HG03064 (cell line): ENCODE measurements around the gene CIAO3.
A peak's percentile ranks its signal among the peaks of the same experiment; 100 is the strongest.

Experiments used
- ATAC-seq: cut with Tn5 transposase; IDR thresholded peaks from one replicate; pipeline ENCODE4 v1.9.1; 2021; ENCODE audit warnings: low read depth; ENCODE audit not compliant: unreplicated experiment

Gene CIAO3

DNA sequence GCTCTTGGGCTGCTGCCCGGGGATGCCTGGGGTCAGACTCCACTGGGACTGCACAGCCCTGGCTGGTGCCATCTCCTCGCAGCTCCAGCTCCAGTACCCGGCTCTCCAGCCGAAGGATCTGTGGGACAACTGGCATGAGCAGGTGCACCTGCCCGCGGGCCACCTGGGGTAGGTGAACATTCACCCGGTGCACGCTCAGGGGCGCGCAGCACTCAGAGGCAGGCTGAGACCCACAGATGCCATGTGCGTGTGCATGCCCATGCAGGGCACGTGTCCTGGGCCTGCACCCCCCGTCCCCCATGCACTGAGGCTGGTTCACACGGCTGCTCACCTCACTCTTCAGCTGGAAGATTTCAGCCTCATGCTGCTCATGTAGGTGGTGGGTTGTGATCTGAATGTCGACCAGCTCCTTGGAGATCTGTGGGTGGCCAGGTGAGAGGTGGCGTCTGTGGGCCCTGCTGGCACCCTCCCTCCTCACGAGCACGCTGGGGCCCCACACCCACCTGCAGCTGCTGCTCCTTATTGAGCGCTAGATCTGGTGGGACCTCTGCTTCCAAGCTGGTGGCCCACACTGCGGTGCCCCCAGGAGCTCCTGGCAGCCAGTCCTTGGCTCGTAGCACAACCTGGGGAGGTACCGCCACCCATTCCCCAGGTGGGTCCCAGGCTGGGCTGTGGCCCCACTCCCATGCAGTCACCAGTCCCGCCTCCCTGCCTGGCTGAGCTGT, 15.2 kb downstream of the CIAO3 start:
- no peak for ATAC-seq

DNA sequence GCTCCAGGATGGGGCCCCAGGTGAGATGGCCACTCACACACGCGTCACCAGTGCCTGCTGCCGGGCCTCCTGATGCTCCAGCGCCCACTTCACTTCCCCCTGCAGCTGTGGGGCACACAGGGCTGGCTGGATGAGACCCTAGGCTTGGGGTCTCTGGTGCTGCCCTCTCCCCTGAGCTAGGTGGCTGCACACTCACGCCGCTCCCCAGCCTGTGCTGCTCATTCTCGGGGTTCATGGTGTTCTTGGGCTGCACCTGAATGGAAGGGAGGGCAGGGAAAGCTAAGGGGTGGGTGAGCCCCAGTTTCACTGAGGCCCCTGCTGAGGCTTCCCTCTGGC, 15.8 kb downstream of the CIAO3 start:
- no peak for ATAC-seq

DNA sequence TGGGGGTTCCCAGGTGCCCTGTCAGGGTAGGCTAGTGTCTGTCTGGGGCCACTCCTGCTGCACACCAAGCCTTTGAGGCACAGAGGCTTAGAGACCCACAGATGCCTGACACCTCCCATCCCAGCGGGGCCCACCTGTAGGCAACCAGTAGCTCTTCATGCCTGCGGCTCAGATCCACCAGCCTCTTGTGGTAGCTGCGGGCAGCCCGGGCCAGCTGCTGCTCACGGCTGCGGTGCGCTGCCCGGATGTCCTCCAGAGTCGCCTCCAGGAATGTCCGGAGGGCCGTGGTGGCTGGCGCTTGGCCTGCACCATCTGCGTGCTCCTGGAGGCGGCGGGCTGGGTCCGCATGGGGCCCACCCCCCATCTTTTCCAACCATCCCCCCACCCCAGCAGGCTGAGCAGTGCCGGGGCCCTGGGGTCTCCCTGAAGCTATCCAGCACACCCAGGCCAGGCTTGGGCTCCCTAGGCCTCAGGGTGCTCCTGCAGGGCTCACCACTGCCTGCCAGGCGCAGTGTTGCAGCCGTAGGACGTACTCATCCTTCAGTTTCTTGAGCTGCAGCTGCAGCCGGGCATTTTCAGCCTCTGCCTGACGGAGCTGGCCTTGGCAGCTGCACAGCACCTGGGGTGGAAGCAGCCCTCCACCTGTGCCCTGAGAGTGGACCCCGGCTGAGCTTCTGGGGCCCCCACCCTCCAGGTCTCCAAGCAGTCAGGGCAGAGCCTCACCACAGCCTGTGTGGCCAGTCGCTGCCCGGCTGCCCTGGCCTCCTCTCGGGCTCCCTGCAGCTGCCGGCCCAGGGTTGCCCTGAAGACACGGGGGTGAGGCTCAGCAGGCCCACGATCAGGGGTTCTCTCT, 16.4 kb downstream of the CIAO3 start:
- ATAC-seq: no peak

DNA sequence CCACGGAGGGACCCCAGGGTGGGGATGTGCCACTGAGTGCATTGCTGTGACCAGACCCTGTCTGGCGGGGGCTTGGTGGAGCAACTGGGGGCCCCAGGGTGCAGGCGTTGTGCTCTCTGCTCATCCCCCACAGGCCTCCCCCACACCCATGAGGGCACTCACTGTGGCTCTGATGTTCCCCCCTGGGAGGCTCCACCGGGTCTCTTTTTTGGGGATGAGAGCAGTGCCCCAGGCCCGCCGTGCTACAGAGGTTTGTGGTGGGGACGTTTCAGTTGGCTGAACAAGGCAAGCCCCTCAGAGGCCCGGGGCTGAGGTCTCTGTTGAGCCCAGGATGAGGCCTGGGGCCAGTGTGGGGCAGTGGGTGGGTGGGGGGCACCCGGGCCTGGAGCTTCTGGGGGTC, 17.1 kb downstream of the CIAO3 start:
- ATAC-seq: no peak

DNA sequence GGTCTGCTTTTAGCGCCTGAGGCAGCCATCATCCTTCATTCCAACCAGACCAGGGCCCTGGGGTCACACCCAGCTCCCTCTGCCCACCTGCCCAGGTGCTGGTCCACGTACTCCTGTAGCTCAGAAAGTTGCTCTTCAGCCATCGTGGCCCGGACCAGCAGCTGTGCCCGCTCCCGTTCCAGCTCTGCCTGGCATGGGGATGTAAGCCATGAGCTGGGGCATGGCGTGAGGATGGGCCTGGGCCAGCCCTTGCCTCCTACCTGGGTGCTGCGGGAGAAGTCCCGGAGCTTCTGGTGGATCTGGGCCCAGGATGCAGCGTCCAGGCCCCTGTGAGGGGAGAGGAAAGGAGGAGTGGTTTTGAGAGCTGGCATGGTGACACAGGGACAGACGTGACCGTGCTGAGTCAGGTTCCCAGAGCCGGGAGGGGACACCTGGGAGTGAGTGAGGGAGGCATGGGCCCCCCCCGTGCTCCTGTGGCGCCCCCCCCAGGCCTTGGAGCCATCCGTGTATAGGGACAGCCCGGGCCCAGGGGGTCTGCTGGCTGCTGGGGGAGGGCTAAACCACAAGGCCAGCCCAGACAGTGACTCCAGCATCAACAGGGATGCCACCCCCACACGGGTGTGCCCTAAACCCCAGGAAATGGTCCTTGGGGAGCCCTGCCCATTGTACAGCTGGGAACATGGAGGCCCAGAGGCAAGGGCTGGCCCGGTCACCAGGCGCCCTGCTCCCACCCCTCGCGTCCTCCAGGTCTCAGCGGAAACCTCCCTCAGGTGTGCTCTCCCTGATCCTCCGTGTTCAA, 17.8 kb downstream of the CIAO3 start:
- no peak for ATAC-seq

DNA sequence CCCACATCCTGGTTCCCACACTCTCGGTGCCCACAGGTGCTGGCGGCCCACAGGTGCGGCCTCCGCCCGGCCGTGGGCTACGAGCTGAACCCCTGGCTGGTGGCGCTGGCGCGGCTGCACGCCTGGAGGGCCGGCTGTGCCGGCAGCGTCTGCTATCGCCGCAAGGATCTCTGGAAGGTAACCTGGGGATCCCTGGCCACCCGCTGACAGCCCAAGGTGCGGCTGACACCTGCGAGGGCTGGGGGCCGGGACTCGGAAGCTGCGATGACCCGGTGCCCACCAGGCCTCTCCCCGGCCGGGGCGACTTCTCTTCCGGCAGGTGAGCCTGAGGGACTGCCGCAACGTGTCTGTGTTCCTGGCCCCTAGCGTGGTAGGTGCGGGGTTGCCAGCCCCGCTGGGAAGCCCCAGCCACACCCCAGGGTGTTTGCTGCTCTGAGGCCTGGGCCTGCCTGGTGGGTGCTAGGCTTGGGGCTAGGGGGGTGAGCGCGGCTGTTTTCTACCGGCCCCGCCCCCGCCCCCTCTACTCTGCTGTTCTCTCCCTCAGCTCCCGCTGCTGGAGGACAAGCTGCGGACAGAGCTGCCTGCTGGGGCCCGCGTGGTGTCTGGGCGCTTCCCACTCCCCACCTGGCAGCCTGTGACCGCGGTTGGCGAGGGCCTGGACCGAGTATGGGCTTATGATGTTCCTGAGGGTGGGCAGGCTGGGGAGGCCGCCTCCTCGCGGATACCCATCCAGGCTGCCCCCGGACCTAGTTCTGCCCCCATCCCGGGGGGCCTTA, 18.8 kb downstream of the CIAO3 start:
- ATAC-seq: peak; percentile 6

DNA sequence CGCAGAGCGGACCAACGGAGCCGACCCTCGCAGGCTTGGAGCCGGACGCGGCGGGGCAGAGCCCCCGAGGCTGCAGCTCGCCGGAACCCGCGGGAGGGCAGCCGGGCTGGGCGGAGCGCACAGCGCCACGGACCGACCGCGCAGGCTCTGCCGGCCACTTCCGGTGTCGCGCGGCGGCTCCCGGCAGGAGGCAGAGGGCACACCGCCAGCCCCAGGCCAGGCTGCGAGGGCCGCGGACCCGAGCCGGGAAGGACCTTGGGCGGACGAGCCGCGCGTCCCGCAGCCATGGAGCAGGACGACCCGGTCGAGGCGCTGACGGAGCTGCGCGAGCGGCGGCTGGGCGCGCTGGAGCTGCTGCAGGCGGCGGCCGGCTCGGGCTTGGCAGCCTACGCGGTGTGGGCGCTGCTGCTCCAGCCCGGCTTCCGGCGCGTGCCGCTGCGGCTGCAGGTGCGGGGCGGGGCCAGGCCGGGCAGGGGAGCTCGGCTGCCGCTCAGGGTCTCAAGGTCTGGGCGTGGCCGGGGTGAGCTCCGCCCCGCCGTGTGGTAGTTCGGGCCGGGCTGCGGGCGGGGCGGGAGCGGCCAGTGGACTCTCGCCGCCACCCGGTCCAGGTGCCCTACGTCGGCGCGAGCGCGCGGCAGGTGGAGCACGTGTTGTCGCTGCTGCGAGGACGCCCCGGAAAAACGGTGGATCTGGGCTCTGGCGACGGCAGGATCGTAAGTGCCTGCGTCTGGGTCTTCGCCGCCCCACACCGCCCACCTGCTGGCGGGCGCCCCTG, 19.6 kb downstream of the CIAO3 start, which contains the start of gene ANTKMT:
ANTKMT (plus strand) TSS at position 157 of the 775 bp plus-strand sequence; CDS start at position 286, 129 bp downstream.
- ATAC-seq: peak; percentile 51

DNA sequence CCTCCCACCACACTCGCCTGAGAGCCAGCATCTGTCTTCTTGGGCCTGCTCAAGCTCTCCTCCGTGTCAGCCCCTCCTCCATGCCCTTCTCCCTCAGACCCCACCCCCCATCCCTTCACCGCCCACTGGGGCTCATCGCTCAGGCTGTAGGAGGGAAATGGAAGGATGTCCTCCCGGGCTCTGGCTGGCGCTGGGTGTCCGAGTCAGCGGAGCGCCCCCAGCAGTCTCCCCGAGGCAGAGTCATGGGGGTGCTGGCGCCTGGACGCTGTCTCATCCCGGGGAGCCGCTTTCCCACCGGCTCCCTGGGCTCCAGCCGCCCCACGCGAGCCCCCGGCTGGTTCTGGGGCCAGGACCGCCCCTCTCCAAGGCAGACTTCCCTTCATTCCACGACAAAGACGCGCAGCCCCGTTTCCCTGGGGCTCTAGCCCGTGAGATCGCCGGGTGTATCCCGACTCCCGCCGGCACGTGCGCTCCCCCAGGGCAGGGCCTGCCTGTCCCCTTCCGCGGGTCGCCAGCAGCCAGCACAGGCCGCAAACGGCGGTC, 20.3 kb downstream of the CIAO3 start:
- no peak for ATAC-seq

DNA sequence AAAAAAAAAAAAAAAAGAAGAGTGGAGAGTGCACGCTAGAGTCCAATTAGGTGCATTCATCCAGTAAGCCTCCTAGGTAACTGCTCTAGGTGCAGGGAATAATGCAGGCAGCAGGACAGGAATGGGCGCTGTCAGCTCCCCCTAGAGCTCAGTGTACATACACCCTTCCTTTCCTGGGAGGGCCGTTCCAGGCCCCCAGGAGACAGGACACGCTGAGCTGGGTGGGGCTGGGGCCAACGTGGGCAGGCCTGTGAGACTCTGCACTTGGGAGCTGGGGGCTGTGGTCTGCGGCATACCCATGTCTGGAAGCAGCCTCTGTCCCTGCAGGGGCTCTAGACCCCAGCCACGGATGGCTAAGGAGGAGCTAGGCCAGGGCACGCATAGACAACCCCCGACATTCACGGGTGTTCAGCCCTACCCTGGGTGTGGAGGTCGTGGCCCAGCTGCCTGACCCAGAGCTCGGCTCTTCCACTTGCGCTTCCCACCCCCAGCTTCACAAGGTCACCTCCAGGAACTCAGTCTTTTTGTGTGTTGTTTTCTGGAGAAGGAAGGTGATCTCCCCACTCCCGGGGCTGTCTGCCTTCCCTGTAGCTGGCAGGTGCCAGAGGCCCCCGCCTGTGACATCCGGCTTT, 20.9 kb downstream of the CIAO3 start:
- no peak for ATAC-seq

DNA sequence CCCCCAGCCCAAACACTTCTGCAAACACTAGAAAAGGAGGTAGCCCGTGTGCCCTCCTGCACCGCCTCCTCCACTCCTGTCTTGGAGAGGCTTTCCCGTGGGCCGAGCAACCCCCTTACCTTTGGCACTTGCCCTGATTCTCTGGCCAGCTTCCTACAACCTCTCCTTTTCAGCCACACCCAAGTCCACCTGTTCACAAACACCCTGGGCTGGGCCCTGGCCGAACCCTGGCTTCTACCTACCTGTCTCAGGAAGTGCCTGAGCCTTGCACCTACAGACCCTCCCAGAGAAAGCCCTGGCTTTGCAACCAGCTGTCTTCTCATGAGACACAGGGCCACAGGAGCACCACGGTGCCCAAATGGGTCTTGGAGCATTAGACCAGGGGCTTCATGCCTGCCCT, 21.9 kb downstream of the CIAO3 start:
- no peak for ATAC-seq

DNA sequence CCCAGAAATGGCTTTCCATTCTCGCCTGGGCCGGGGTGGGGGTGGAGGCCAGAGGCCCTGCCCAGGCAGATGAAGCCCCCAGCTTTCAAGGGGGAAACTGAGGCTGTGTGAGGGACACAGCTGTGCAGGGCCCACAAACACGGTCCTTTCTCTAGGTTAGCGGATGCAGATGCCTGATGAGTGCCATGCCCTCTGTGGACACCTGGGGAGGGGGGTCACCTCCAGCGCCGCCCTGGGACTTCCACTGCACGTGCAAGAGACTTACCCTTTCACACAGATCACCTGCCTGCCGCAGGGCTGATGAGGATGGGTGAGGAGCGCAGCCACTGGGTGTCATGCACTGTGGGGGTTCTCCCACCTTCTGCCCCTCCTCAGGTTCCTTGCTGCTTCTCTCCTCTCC, 22.4 kb downstream of the CIAO3 start:
- ATAC-seq: no peak

DNA sequence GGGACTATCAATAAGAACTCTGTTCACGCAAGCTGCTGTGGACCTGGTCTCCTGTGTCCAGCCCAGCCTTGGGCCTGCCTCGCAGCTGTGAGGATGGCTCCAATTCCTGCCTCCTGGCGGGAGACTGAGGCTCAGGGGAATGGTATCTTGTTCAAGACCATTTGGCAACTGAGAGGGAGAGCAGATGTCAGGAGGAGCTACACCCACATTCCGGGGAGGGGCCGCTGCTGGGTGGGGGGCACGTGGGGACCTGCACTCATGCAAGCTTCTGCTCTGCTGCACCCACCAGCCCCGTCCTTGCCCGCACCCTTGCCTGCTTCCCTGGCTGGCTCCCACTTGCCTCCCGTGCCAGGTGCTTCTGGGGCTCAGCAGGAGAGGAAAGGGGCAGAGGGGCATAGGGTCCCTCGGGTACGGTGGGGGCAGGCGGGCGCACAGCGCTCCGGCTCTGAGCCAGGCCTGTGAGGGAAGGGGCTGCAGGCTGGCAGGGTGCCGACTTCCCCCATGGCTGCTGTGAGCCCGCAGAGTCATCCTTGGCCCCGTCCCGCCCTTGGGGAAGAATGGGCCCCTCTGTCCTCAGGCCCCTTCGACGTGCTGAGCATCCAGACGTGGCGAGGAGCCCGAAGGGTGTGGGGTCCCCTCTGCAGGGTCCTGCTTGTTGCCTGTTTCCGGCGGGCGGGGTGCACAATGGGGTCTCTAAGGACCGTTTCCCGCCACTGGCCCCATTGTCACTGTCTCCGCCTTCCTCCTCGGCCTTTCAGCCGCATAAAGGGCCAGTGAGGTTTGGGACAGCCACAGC, 23.1 kb downstream of the CIAO3 start:
- ATAC-seq: no peak

DNA sequence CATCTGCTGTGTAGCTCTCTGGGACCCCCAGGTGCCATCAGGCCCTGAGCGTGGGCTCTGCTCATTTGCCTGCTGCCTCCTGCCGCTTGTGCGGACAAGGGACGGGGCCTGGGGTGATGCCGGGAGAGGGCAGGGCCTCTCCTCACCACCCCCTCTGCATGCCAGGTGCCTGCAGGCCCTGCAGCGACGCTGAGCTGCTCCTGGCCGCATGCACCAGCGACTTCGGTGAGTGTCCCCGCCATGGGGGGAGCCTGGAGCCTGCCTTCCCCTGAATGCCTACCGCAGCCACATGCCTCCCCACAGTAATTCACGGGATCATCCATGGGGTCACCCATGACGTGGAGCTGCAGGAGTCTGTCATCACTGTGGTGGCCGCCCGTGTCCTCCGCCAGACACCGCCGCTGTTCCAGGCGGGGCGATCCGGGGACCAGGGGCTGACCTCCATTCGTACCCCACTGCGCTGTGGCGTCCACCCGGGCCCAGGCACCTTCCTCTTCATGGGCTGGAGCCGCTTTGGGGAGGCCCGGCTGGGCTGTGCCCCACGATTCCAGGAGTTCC, 23.9 kb downstream of the CIAO3 start:
- ATAC-seq: no peak

DNA sequence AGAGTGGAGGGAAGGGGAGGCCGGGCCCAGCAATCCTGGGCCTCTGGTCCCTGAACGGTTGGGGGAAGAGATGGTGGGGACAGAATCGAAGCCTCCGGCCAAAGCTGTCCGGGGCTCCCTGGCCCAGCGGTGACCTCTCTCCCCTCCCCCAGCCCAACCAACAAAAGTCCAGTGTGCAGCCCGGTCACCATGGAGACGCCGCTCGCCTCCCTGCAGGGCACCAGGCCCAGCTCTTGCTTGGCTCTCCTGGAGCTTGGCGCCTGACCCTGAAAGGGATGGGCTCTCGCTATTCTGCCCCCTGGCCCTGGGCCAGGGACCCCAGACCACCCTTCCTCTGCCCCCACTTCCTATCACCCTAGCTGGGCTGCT, 24.6 kb downstream of the CIAO3 start:
- ATAC-seq: no peak

DNA sequence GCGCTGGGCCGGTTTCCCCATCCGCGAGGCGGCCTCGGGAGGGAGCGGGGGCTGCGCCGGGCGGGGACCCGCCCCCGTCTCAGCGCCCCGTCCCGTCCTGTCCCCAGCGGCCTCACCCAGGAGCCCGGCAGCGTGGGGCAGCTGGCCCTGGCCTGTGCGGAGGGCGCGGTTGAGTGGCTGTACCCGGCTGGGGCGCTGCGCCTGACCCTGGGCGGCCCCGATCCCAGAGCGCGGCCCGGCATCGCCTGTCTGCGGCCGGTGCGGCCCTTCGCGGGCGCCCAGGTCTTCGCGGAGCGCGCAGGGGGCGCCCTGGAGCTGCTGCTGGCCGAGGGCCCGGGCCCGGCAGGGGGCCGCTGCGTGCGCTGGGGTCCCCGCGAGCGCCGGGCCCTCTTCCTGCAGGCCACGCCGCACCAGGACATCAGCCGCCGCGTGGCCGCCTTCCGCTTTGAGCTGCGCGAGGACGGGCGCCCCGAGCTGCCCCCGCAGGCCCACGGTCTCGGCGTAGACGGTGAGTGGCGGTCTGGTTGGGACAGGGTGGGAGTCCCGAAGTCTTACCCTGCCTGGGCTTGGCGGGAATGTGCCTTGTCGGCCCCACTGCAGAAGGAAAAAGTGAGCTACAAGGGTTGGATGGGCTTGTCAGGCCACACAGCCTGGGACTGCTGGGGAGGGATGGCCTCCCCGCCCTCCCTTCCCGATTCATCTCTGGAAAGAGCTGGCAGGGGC, 25.2 kb downstream of the CIAO3 start:
- peak; percentile 12 for ATAC-seq

DNA sequence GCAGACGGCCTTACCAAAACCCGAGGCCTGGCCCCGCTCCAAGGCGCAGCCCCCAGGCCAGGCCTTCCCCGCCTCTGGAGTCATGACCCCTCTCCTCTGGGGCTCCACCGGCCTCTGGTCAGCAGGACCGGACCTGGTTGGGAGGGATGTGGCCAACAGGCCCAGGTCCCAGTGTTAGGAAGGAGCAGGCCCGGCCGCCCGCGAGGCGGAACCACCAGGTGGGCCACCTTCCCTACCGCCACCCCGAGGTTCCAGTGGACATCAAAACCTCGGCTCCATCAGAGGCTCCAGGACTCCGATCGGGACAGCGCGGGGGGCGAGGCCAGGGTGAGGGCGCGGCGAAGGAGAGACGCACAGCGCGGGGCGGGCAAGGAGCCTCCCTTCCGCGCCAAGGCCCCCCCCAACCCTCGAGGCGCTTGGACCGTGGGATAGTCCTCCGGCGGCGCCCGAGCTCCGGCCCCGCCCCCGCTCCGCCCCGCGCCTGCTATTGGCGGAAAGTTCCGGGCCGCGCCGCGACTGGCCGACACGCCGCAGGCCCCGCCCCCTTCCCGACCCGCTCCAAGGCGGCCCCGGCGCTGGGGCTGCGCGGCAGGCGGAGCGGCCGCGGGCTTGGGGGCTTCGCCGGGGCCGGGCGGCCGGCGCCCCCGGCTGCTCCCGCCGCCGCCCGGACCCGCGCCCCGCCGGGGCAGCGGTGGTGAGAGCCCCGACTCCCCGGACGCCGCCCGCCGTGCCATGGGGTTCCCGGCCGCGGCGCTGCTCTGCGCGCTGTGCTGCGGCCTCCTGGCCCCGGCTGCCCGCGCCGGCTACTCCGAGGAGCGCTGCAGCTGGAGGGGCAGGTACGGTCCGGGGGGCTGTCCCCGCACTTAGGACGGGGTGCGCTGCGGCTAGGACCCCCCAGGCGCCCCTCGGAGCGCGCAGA, 26.0 kb downstream of the CIAO3 start, which contains the start of gene METRN:
METRN (plus strand) TSS at position 561 of the 919 bp plus-strand sequence; CDS start at position 733, 172 bp downstream.
- peak; percentile 59 for ATAC-seq
